HG02759 (cell line): ENCODE results near the gene RRM1.
"Not testable (repeated sequence)": the region's sequence is repeated elsewhere in the genome, so short reads cannot be mapped to it uniquely, and the experiment has no call there.

Experiments
- ATAC-seq: cut with Tn5 transposase; IDR thresholded peaks from one replicate; pipeline ENCODE4 v1.9.1; 2021; ENCODE audit warnings: mild to moderate bottlenecking, moderate library complexity; ENCODE audit not compliant: unreplicated experiment

Gene RRM1

GRCh38 chr11:4094348-4095291 is at the start of gene RRM1:
RRM1 (plus strand) TSS chr11:4094799; CDS start chr11:4095013, 214 bp downstream.
- ATAC-seq = peak; percentile 95

- no peak for ATAC-seq
Observed at GRCh38 chr11:4044976-4045646, 49.5 kb upstream of the RRM1 start.

- ATAC-seq = no peak
Observed at GRCh38 chr11:4048340-4048739, 46.3 kb upstream of the RRM1 start.

GRCh38 chr11:4049006-4049405 is 45.6 kb upstream of the RRM1 start:
- no peak for ATAC-seq

- ATAC-seq = no peak
Observed at GRCh38 chr11:4050138-4050537, 44.5 kb upstream of the RRM1 start.

GRCh38 chr11:4053200-4053599 is 41.4 kb upstream of the RRM1 start:
- ATAC-seq = not testable (repeated sequence)

- no peak for ATAC-seq
Observed at GRCh38 chr11:4054643-4055042, 40.0 kb upstream of the RRM1 start.

GRCh38 chr11:4059424-4059823 is 35.2 kb upstream of the RRM1 start:
- ATAC-seq = no peak

GRCh38 chr11:4060182-4060923 is 34.2 kb upstream of the RRM1 start:
- no peak for ATAC-seq

GRCh38 chr11:4061700-4062099 is 32.9 kb upstream of the RRM1 start:
- no peak for ATAC-seq

- no peak for ATAC-seq
Observed at GRCh38 chr11:4063348-4063747, 31.3 kb upstream of the RRM1 start.

GRCh38 chr11:4064278-4064955 is 30.2 kb upstream of the RRM1 start:
- ATAC-seq = no peak

- ATAC-seq = no peak
Observed at GRCh38 chr11:4065086-4065485, 29.5 kb upstream of the RRM1 start.

GRCh38 chr11:4065601-4066377 is 28.8 kb upstream of the RRM1 start:
- no peak for ATAC-seq

- no peak for ATAC-seq
Observed at GRCh38 chr11:4066910-4067309, 27.7 kb upstream of the RRM1 start.

- ATAC-seq = no peak
Observed at GRCh38 chr11:4068962-4069361, 25.6 kb upstream of the RRM1 start.

GRCh38 chr11:4071325-4071724 is 23.3 kb upstream of the RRM1 start:
- ATAC-seq = no peak

GRCh38 chr11:4071914-4072313 is 22.7 kb upstream of the RRM1 start:
- no peak for ATAC-seq

GRCh38 chr11:4072668-4073285 is 21.8 kb upstream of the RRM1 start:
- peak; percentile 44 for ATAC-seq

GRCh38 chr11:4074266-4074665 is 20.3 kb upstream of the RRM1 start:
- ATAC-seq = no peak
